Progenitor cell of endocrine pancreas (in vitro differentiated cells): ENCODE measurements around the gene BCAS3. TPM values are rescaled to one million over a fixed set of nuclear protein-coding genes. Genes with fewer than 3 reads are reported as not detected.

ENCODE experiments used
- DNase-seq: peaks from one replicate; pipeline ENCODE4 v3.0.0; 2021; ENCODE audit warnings: low spot score; ENCODE audit not compliant: unreplicated experiment
- H3K27ac Mint-ChIP-seq: 2 replicates; pipeline ENCODE4 v1.8.0; 2021; ENCODE audit warnings: mild to moderate bottlenecking, moderate library complexity, mixed read lengths
- H3K27me3 Mint-ChIP-seq: 2 replicates; pipeline ENCODE4 v1.8.0; 2021; ENCODE audit warnings: mixed read lengths
- H3K36me3 Mint-ChIP-seq: 2 replicates; pipeline ENCODE4 v1.8.0; 2022; ENCODE audit warnings: mixed read lengths; ENCODE audit not compliant: insufficient read depth
- H3K4me1 Mint-ChIP-seq: 2 replicates; pipeline ENCODE4 v1.8.0; 2021; ENCODE audit warnings: low read depth, mixed read lengths
- H3K4me3 Mint-ChIP-seq: 2 replicates; pipeline ENCODE4 v1.8.0; 2021; ENCODE audit warnings: low read depth, mild to moderate bottlenecking, moderate library complexity, mixed read lengths
- H3K9me3 Mint-ChIP-seq: 2 replicates; pipeline ENCODE4 v1.8.0; 2021; ENCODE audit warnings: low read depth, mixed read lengths
- total RNA-seq: library from RNA; stranded (reverse); gene quantifications from 2 replicates; pipeline ENCODE4 v1.2.1, GENCODE V29; 2021
- TF ChIP-seq, protein P1 (sequence below): fragments of 200-600 bp; sonication (generic); IDR thresholded peaks from one replicate; pipeline ENCODE4 v1.5.0; 2021; ENCODE audit warnings: antibody characterized with exemption, mild to moderate bottlenecking; ENCODE audit not compliant: unreplicated experiment

Gene BCAS3
- total RNA-seq, 1 donor from 2014 or later: 36.1 TPM

DNA sequence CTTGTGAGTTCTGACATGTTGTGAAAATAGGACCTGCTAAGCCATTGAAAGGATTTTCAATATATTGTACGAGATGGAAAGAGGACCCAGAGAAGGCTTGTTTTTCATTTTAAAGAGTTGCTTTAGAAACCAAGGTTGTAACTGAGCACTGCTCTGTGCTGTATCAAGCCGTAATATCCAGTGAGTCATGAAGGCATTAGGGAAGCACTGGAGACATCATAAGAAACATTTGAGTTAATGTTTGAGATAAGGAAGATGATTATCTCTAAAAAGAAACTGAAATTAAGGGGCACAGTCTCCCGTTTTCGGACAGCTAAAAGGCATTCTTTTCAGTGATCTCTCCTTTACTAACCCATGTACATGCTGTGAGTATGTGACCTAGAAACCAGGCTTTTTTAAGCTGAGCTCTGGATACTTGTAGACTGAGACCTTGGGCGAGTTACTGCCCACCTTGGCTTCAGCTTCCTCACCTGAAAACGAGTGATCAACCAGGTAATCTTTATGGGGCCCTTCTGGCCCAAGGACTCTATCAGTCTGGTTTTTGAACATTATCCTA, 572.8 kb downstream of the BCAS3 start:
- Mint-ChIP-seq H3K9me3 (no peaks in the 10 kb centered on the region), H3K4me3 (no peak overlapping the region), H3K36me3 (no peaks in the 10 kb centered on the region), H3K27me3 (no peaks in the 10 kb centered on the region), H3K27ac (no peak overlapping the region), H3K4me1 (peaks cover 10% of the 10 kb centered on the region)
- TF ChIP-seq, protein P1, sequence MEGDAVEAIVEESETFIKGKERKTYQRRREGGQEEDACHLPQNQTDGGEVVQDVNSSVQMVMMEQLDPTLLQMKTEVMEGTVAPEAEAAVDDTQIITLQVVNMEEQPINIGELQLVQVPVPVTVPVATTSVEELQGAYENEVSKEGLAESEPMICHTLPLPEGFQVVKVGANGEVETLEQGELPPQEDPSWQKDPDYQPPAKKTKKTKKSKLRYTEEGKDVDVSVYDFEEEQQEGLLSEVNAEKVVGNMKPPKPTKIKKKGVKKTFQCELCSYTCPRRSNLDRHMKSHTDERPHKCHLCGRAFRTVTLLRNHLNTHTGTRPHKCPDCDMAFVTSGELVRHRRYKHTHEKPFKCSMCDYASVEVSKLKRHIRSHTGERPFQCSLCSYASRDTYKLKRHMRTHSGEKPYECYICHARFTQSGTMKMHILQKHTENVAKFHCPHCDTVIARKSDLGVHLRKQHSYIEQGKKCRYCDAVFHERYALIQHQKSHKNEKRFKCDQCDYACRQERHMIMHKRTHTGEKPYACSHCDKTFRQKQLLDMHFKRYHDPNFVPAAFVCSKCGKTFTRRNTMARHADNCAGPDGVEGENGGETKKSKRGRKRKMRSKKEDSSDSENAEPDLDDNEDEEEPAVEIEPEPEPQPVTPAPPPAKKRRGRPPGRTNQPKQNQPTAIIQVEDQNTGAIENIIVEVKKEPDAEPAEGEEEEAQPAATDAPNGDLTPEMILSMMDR: no peak
- no peak for DNase-seq

DNA sequence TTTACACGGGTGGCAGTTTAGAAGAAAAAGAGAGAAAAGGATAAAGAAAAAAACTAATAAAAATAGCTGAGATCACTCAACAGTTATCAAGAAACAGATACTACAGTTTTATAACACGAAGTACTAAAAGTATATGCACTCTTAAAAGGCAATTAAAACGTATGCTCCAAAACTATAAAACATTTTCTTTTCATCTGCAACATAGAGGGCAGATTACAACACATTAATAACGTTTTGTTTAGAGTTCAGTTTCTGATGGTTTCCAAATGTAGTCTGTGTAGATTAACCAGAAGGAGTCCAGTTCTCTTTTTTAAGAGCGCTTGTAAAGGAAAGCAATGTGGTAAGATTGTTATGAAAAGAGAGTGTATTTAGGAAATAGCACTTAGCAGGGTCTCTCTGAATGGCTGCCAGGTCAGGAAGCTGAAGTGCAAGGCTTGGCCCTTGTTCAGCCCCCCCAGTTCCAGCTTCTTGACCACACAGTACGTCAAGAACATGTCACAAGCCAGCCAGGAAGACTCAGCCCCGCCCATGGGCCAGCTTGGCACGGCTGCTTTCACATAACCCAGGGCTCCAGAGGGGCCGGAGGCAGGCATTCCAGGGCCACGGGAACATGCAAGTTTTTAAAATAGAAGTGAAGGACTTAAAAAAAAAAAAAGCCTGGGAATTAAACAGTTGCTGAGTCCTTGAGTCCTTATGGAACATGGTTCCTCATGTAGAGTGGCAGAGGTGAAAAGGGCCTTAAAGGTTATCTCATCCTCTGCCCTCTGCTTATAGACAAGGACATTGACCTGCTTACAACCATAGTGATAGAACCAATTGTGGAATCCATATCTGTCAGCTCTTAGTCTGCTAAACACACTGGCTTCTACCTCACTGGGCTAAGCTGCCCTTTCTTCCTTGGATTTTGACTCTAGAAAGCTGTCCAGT, 574.6 kb downstream of the BCAS3 start:
- H3K27me3 Mint-ChIP-seq: no peaks in the 10 kb centered on the region
- peaks cover 10% of the 10 kb centered on the region for H3K4me1 Mint-ChIP-seq
- TF ChIP-seq, protein P1: no peak
- no peaks in the 10 kb centered on the region for H3K36me3 Mint-ChIP-seq
- H3K9me3 Mint-ChIP-seq: no peaks in the 10 kb centered on the region
- H3K27ac Mint-ChIP-seq: no peak overlapping the region
- H3K4me3 Mint-ChIP-seq: no peak overlapping the region
- no peak for DNase-seq

DNA sequence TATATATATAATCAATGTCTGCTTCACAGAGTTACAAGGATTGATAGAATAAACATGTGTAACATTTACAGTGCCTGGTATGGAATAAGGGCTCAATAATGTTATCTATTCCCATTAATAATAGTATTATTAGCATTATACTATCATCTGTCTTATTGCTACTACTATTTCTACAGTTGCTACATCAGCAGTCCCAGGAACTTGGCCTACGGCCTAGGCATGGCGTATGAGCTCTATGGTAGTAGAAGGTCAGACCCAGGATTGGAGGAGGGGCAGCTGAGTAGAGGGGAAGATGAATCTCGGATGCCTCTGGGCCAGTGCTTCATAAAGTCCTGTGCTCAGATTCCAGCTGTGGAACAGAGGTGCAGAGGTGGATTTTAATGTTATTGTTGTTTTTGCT, 575.7 kb downstream of the BCAS3 start:
- DNase-seq: no peak
- no peaks in the 10 kb centered on the region for H3K27me3 Mint-ChIP-seq
- no peak overlapping the region for H3K27ac Mint-ChIP-seq
- no peaks in the 10 kb centered on the region for H3K36me3 Mint-ChIP-seq
- no peaks in the 10 kb centered on the region for H3K9me3 Mint-ChIP-seq
- TF ChIP-seq, protein P1: no peak
- no peak overlapping the region for H3K4me3 Mint-ChIP-seq
- peaks cover 8% of the 10 kb centered on the region for H3K4me1 Mint-ChIP-seq

DNA sequence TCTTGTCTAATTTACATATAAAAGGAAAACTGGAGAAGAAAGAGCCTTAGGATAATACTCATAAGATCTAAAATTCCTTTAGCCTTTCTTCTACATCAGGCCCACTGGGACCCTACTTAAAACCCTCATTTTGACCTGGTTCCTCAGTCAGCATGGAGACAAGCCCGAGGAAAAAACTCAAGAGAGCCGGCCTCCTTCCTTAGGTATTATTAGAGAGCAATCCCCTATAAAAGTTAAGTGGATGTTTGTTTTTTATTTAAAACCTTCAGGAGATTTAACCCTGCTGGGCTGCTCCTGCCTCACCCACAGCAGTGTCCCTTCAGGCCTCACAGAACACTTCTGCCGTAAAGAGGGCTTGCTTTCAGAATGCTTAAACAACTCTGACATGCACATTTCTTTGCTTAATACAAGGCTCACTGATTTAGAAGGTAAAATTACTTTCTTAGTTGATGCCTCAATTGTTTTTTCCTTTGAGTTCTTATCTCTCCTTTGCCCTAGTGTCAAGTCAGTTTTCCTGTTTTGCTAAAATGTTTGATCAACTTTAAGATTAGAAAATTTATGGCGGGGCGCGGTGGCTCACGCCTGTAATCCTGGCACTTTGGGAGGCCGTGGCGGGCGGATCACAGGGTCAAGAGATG, 576.4 kb downstream of the BCAS3 start:
- peaks cover 6% of the 10 kb centered on the region for H3K4me1 Mint-ChIP-seq
- no peak overlapping the region for H3K27ac Mint-ChIP-seq
- no peak for DNase-seq
- TF ChIP-seq, protein P1: no peak
- no peak overlapping the region for H3K4me3 Mint-ChIP-seq
- no peaks in the 10 kb centered on the region for H3K27me3 Mint-ChIP-seq
- H3K9me3 Mint-ChIP-seq: no peaks in the 10 kb centered on the region
- no peaks in the 10 kb centered on the region for H3K36me3 Mint-ChIP-seq

DNA sequence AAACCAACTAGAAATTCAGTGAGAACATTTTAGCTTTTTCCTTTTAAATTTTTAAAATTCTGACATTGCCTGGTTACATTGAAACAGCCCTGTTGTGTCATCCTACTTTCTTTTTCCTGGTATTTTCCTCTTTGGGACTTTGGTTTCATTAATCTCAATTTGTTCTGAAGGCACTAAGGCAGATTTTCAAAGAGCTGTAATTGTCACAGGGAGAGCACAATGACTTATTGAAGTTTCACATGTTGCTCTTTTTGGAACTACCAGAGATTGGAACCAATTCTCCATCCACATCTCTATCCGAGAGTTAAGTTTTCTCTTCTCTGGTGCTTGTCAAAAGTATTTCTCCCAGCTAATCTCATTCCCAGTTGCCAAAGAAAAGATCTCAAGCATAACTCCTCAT, 577.3 kb downstream of the BCAS3 start:
- no peaks in the 10 kb centered on the region for H3K27me3 Mint-ChIP-seq
- no peak for DNase-seq
- H3K36me3 Mint-ChIP-seq: no peaks in the 10 kb centered on the region
- no peaks in the 10 kb centered on the region for H3K9me3 Mint-ChIP-seq
- TF ChIP-seq, protein P1: no peak
- H3K4me1 Mint-ChIP-seq: peaks cover 6% of the 10 kb centered on the region
- no peak overlapping the region for H3K27ac Mint-ChIP-seq
- no peak overlapping the region for H3K4me3 Mint-ChIP-seq
